Measurements from ENCODE around the gene FCER2. TPM values are rescaled to one million over a fixed set of nuclear protein-coding genes. Genes with fewer than 3 reads are reported as not detected.

The FCER2 gene
- total RNA-seq, 1 experiment from 2014 or later = not detected

DNA sequence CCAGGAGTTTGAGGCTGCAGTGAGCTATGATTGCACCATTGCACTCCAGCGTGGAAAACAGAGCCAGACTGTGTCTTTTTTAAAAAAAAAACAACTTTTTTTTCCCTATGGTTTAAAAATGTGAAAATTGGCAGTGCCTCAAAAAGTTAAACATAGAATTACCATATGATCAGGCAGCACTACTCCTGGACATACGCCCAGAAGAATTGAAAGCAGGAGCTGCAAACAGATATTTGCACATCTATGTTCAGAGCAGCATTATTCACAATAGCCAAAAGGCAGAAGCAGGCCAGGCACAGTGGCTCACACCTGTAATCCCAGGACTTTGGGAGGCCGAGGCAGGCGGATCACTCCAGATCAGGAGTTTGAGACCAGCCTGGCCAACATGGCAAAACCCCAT is 36.9 kb downstream of the FCER2 start:
- H3K56ac ChIP-seq (ENCODE audit: insufficient read length, low read depth, low read length) = no peak overlapping the region
- no peaks in the 10 kb centered on the region for H3K9me3 ChIP-seq (ENCODE audit: control insufficient read depth, low read depth, low read length)
- no peak overlapping the region for H2AK5ac ChIP-seq (ENCODE audit: insufficient read length, low read length)
- H3T11ph ChIP-seq (ENCODE audit: low read length) = no peak overlapping the region
- TF ChIP-seq, protein P1, sequence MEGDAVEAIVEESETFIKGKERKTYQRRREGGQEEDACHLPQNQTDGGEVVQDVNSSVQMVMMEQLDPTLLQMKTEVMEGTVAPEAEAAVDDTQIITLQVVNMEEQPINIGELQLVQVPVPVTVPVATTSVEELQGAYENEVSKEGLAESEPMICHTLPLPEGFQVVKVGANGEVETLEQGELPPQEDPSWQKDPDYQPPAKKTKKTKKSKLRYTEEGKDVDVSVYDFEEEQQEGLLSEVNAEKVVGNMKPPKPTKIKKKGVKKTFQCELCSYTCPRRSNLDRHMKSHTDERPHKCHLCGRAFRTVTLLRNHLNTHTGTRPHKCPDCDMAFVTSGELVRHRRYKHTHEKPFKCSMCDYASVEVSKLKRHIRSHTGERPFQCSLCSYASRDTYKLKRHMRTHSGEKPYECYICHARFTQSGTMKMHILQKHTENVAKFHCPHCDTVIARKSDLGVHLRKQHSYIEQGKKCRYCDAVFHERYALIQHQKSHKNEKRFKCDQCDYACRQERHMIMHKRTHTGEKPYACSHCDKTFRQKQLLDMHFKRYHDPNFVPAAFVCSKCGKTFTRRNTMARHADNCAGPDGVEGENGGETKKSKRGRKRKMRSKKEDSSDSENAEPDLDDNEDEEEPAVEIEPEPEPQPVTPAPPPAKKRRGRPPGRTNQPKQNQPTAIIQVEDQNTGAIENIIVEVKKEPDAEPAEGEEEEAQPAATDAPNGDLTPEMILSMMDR (conservative IDR thresholded peaks at IDR 0.05) = no peak
- H2BK20ac ChIP-seq (ENCODE audit: low read depth, low read length, poor library complexity, severe bottlenecking) = no peak overlapping the region
- H2BK120ac ChIP-seq (ENCODE audit: low read depth, low read length, poor library complexity, severe bottlenecking) = no peak overlapping the region
- no peak overlapping the region for H3K23ac ChIP-seq (ENCODE audit: insufficient read length, low read depth, low read length)
- H4K20me1 ChIP-seq (ENCODE audit: control insufficient read depth, insufficient read depth, insufficient read length) = no peaks in the 10 kb centered on the region
- H4K8ac ChIP-seq (replicated peaks; ENCODE audit: insufficient read length, low read depth, low read length) = no peak overlapping the region
- H3K14ac ChIP-seq (ENCODE audit: insufficient read depth, low read length) = no peak overlapping the region
- no peak overlapping the region for H3K18ac ChIP-seq (ENCODE audit: insufficient read length, low read depth, low read length)
- no peaks in the 10 kb centered on the region; a peak in 1 of 7 replicates for H3K36me3 Mint-ChIP-seq (ENCODE audit: insufficient read depth in 1 of 3, low read depth in 3 of 3)
- H3K9me3 Mint-ChIP-seq = peaks cover 0 to 3% of the 10 kb centered on the region in 2 experiments; a peak in 1 of 5 replicates
- no peak overlapping the region for H2BK12ac ChIP-seq (ENCODE audit: insufficient read length, low read depth, low read length)
- peaks cover 6% of the 10 kb centered on the region for H3K23me2 ChIP-seq (ENCODE audit: insufficient read length, low read depth, low read length, poor library complexity, severe bottlenecking)
- WGBS (ENCODE audit: extremely low coverage, insufficient read length, low lambda C conversion rate) = no CpG with 5 or more reads among the region's 4 CpGs
- H3K27me3 ChIP-seq (ENCODE audit: insufficient read depth, low read length) = peaks cover 2% of the 10 kb centered on the region
- H4K5ac ChIP-seq (ENCODE audit: insufficient read length, low read depth, low read length) = no peak overlapping the region
- H3K4me1 Mint-ChIP-seq = peaks cover 0 to 7% of the 10 kb centered on the region in 2 experiments; a peak in 3 of 4 replicates
- no peak overlapping the region for H3K4me2 ChIP-seq (ENCODE audit: insufficient read depth, insufficient read length, low read length)
- H2AFZ ChIP-seq (ENCODE audit: low read length) = no peak overlapping the region
- no peak overlapping the region for H2BK15ac ChIP-seq (ENCODE audit: low read depth, low read length)
- no peak overlapping the region for H3K4me3 Mint-ChIP-seq
- H3K4ac ChIP-seq (ENCODE audit: low read depth, low read length) = no peak overlapping the region
- no peak overlapping the region for H3K27ac ChIP-seq (ENCODE audit: insufficient read length, low read depth, low read length)
- no peak for DNase-seq
- H3K9ac ChIP-seq (ENCODE audit: extremely low read depth, insufficient read length, low read length) = no peak overlapping the region
- H4K91ac ChIP-seq (ENCODE audit: insufficient read length, low read depth, low read length) = no peak overlapping the region
- H3K27me3 Mint-ChIP-seq (ENCODE audit: low read depth) = peaks cover 81% of the 10 kb centered on the region
- H3K79me1 ChIP-seq (ENCODE audit: insufficient read depth, low read depth, low read length, poor library complexity, severe bottlenecking) = no peaks in the 10 kb centered on the region
- H3K4me1 ChIP-seq (ENCODE audit: insufficient read depth, low read length) = no peaks in the 10 kb centered on the region
- no peak overlapping the region for H2BK5ac ChIP-seq (ENCODE audit: insufficient read length, low read length)
- no peak overlapping the region for H3K27ac Mint-ChIP-seq
- H3K79me2 ChIP-seq (ENCODE audit: insufficient read depth, low read length) = no peaks in the 10 kb centered on the region
